Activated gamma-delta T cell (primary cell): Measurements from ENCODE around the gene SOAT1.
A peak's percentile ranks its signal among the peaks of the same experiment; 100 is the strongest.
"Not testable (repeated sequence)": the region's sequence is repeated elsewhere in the genome, so short reads cannot be mapped to it uniquely, and the experiment has no call there.

Source experiments
- DNase-seq: peaks from one replicate; lab custom pipeline; 2025; lab: John Stamatoyannopoulos, UW
- total RNA-seq, 2 donors: gene quantifications; one replicate each; lab custom pipeline; 2026; lab: John Stamatoyannopoulos, UW

The SOAT1 gene
- 61.5 to 81.4 reads per million in 2 donors for total RNA-seq

DNA sequence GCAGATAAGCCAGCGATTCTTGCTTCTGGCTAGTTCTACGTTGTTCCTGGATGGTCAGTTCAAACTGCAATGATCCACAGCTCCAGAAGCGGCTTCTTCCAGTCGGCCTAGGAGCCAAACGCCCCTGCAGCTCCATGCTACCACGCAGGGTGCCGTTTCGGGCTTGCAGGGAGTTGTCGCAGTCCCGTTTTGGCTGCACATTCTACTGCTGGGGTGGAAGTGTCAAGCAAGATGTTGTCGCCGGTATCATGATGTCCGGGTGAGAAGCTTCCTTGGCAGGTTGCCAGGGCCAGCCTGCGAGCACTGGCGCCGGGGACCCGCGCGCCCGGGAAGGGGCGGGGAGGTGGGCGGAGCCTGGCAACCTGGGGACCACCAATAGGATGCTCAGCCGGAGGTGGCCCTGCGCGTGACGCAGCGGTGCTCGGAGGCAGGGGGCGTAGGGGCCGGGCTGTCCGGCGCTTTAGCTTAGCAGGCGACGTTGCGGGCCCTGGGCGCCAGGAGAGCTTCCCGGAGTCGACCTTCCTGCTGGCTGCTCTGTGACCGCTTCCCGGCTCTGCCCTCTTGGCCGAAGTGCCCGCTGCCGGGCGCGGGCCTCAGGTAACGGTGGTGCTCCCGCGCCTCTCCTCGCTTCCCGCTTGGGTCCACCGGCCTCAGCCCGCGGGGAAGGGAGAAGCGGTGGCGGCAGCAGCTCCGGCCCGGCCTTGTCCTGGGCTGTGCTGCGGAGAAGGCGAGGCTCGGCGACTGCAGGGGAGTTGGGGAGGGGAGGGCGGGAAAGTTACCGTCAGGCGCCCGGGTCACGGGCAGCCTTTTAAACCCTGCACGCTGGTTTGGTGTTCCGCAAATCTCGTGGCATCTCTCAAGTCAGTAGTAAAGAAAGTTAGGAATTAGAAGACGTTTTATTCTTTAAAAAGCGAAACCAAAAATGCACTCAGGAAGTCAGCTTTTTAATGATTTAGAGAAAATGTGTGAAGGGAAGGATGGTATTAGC lies at the start of gene SOAT1:
TSS of gene SOAT1 (plus strand) at position 458 of the 988 bp plus-strand sequence. CDS start 8,888 bp downstream, outside the sequence.
- DNase-seq: peak; percentile 89

DNA sequence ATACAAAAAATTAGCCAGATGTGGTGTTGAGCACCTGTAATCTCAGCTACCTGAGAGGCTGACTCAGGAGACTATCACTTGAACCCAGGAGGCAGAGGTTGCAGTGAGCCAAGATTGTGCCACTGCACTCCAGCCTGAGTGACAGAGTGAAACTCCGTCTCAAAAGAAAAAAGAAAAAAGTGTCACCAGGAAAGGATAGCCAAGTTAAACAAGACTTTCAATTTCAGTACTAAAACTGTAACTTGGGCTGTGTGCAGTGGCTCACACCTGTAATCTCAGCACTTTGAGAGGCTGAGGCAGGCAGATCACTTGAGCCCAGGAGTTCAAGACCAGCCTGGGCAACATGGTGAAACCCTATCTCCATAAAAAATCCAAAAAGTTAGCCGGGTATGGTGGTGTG lies 48.2 kb upstream of the SOAT1 start:
- not testable (repeated sequence) for DNase-seq

DNA sequence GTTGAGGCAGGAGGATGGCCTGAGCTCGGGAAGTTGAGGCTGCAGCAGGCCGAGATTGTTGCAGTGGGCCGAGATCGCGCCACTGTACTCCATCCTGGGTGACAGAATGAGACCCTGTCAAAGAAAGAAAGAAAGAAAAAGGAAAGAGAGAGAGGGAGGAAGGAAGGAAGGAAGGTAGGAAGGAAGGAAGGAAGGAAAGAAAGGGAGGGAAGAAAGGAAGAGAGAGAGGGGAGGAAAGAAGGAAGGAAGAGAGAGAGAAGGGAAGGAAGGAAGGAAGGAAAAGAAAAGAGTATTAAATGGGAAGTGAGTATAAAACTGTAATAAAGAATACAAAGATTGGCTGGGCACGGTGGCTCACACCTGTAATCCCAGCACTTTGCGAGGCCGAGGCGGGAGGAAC lies 45.7 kb upstream of the SOAT1 start:
- DNase-seq: no peak

DNA sequence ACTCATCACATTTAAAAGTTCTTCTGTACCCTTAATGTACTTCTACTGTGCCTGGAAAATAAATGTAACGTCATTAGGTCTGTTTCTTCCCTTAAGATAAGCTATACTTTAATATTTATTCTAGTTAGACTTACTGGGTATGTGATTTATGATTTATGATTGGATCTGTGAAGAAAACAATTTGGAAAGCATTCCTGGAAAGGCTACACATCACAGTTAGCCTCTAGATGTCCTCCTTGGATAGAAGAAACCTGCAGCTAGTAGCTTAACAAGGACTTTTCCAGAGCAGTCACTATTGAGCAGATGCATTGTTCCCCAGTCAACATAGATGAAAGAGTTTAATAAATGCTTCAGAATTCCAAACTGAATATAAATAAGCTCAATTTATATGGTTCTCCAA lies 41.9 kb upstream of the SOAT1 start:
- DNase-seq: no peak

DNA sequence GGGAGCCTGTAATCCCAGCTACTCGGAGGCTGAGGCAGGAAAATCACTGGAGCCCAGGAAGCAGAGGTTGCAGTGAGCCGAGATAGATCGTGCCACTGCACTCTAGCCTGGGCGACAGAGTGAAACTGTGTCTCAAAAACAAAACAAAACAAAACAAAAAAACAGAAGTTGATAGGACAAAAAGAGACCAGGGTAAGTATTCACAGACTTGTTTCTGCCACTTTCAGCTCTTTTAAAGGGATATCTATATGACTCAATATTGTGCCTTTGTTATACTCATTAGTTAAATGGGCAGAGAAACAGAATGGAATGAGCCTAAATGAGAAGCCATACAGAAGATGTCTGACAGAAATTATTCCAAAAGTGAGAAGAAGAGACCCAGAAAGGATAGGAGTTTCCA lies 41.0 kb upstream of the SOAT1 start:
- no peak for DNase-seq

DNA sequence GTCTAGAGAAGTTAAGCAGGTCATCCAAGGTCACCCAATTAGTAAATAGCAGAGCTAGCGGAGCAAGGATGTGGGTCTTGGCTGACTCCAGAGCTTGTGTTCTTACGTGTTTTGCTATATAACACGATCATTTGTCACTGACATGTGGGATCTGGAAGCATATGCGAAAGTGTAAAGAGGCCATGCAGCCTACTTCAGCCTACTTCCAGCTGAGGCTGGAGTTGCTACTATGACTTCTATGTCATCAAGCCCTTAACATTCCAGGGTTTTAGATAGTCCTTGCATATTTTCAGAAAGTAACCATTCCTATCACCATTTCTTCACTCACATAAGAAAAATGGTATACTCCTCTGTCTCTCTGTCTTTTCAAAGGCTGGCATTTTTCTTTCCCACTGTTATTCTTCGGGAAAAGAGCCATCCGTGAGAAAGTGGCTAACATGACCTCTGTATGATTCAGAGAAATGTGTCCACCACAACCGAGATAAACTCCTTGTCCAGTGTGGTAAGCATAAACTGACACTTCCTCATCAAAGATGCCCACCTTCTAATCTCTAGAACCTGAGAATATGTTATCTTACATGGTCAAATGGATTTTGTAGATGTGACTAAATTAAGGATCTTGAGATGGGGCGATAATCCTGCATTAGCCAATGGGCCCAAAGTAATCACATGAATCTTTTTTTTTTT lies 40.2 kb upstream of the SOAT1 start:
- DNase-seq: no peak

DNA sequence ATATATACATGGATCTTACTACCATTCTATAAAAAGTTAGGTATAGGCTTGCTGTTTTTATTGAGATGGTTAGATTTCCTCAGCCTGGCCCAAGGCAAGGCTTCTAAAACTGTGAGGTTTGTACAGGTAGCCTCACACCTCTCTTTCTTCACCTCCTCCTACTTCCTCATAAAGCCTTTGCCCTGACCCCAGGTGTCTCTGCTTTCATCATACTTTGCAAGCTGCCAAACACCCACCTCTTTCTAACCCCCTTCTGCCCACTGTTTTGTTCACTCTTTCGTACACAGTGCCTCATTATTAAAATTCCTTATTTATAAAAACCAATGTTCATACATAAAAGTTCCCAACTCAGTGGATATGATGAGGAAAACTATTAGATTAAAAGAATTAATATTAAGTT lies 31.4 kb upstream of the SOAT1 start:
- DNase-seq: no peak

DNA sequence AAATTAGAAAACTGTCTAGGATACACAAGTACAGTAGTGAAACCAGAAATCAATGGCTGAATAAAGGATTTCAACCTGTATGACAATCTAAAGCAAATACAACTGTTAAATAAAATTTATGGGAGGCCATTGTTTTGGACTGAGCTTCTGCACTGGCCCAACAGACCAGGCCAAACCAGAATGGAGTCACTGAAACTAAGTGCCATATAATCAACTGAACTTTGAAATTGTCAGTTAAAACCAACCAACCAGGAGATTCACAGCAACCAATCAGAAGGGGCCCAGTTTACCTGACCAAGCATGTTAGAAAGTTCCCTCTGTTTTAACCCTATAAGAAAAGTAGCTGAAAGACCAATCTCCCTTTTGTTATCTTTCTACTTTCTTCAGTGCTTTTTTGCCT lies 30.5 kb upstream of the SOAT1 start:
- no peak for DNase-seq

DNA sequence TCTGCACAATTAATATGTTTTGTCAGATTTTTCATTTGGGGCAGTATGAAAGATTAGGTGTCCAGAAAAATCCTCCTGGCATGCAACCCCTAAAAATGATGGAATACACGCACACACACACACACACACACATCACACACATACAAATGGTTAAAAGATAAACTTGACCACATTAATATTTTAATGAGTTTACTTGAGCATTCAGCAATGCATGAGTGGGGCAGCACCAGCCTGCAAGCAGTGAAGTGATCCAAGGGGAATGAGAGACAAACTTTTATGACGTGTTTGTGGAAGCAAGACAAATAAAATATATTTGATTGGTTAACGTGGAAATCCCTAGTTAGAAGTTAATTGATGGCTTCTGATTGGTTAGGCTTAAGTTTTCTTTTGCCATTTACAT lies 29.1 kb upstream of the SOAT1 start:
- DNase-seq: no peak

DNA sequence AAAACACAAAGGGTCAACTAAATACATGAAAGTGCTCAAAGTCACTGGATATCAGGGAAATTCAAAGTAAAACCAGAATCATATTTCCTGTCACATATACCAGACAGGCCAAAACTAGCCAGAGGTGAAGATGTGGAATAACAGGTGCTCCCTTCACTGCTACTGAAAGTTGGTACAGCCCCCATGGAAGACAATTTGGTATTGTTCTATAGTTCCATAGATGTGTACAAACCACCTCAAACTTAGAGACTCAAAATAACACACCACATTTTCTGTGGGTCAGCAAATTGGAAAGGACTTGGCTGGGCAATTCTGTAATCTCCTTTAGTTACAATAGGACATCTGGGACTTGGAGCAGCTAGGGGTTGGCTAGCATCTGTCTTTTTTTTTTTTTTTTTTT lies 24.5 kb upstream of the SOAT1 start:
- DNase-seq: no peak

DNA sequence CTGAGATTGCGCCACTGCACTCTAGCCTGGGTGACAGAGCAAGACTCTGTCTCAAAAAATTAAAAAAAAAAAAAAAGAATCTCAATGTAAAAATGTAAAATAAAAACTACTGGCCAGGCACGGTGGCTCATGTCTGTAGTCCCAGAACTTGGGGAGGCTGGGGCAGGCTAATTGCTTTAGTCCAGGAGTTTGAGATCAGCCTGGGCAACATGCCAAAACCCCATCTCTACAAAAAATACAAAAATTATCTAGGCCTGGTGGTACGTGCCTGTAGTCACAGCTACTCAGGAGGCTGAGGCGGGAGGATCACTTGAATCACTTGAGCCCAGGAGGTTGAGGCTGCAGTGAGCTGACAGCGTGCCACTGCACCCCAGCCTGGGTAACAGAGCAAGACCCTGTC lies 19.2 kb upstream of the SOAT1 start:
- not testable (repeated sequence) for DNase-seq

DNA sequence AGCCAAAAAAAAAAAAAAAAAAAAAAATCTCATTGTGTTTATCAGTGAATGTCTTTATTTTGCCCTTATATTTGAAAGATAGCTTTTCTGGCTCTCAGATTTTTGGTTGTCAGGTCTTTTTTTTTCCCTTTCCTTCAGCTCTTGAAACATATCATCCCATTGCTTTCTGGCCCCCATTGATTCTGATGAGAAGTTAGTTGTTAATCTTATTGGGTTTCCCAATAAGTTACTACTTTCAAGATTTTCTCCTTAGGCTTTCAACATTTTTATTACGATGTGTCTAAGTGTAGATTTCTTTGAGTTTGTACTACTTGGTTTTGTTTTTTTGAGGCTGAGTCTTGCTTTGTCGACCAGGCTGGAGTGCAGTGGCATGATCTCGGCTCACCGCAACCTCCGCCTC lies 14.7 kb upstream of the SOAT1 start:
- DNase-seq: no peak

DNA sequence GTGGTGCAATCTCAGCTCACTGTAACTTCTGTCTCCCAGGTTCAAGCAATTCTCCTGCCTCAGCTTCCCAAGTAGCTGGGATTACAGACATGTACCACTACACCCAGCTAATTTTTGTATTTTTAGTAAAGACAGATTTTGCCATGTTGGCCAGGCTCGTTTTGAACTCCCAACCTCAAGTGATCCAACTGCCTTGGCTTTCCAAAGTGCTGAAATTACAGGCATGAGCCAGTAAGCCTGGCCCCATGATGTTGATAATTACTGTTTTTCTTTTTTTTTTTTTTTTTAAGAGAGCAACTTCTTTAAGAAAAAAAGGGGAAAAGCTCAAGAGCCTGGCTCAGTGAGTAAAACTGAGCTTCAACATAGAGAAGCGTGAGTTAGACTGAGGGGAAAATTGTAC lies 9.6 kb upstream of the SOAT1 start:
- DNase-seq: no peak

DNA sequence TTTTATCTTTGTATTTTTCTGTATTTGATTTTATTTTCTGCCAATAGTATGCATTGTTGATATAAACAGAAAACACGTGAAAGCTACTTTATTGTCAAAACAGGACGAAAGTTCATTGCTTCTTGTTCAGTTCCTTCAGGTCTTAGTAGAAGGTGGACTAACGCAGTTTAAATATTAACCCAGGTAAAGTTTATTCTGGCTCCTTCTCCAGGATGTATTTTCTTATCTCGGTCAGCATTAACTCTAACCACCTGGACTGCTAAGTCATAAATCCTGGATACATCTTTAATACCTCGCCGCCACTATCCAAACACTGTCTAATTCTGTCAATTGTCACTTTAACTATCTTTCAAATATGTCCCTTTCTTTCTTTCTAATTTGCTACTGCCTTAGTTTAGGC lies 5.7 kb upstream of the SOAT1 start:
- no peak for DNase-seq

DNA sequence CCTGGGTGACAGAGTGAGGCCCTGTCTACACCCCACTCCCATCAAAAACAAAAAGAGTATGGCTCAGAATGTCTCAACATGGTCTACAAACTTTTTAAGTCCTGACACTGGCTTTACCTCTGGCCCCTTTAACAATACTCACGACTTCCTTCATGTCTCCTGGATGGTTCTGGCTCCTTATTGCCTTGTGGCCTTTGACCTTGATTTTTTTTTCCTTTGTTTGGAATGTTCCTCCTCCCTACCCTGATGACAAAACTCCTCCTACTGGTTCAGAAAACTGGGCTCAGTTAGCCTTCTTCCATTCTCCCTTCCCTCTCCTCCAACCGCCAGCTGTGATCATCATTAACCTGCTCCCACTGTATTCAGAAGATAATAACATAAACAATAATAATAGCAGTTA lies 4.6 kb upstream of the SOAT1 start:
- no peak for DNase-seq

DNA sequence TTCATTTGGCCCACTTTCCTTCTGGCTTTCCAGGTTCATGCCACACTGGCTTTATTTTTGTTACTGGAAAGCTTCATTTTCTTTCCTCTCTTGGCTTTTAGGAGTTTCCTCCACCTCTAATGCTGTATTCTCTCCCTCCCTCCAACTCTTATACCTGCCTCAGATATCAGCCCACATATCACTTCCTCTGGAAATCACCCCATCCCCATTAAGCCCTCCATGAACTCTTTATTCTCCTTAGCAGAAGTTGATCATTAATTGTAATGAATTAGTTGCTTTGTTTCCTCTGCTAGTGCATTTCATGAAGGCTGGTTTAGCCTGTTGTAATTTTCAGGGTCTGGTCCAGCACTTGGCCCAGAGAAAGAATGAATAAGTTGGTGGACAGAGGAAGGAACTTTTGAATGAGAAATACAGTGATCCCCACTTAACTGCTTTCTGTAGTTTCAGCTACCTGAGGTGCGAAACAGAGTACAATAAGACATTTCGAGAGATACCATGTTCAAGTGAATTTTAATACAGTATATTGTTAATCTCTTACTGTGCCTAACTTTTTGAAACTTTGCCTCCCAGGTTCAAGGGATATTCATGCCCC lies 1.7 kb downstream of the SOAT1 start:
- no peak for DNase-seq

DNA sequence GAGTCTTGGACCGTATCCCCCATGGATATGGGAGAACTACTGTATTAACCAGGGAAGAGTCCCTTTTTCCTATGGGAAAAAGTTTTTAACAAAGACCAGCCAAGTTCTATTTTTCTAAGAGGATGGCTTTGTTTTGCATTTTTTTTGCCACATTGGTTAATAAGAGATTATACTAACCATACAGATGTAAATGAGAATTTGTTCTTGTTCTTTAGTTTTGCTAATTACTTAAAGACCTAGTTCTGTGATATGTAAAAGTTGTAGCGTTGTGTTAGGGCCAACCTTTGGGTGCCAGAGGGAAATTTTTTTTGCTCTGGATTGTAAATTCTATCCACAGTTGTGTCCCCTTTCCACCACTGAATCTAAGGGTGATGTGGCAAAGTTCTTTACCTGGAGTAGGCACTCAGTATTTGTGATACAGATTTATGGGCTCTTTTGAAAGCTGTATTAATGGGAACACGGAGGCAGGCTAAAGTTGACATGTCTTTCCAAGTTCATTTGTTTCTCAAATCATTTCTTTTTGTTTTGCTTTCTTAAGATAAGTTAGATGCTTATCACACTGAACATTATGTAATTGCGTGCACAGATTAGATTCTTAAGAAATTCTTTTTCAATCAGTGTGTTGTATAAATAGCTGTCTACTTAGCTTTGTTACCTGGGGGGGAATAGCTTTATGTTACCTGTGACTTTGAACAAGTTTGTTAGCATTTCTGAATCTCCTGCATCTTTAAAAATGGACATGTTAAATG lies 2.9 kb downstream of the SOAT1 start:
- DNase-seq: no peak

DNA sequence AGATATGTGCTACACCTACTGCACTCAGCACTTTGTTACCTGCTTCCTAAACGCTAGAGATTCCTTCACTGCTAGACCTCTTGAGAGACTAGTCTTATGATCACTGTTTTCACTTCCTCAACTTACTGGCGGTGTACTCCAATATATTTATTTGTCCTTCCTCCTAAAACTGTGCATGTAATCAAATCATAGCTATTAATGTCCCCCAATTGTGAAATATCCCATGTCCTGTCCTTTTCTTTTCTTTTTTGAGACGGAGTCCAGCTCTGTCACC lies 3.4 kb downstream of the SOAT1 start:
- DNase-seq: no peak

DNA sequence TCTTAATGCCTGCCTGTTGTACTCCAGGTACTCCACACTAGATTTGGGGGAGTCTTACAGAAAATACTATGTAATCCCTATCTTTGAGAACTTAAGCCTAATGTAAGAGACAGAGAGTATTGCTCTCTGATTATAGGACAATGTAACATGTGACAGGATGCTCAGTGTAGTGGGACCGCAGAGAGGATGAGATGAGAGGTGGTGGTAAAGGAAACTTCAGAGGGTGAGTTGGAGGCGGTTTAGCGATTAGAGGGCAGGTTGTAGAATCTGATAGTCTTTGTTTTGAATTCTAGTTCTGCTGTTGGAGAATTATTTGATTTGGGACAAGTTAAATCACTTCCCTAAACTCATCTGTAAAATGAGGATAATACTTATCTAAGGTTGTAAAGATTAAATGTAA lies 5.4 kb downstream of the SOAT1 start:
- no peak for DNase-seq

DNA sequence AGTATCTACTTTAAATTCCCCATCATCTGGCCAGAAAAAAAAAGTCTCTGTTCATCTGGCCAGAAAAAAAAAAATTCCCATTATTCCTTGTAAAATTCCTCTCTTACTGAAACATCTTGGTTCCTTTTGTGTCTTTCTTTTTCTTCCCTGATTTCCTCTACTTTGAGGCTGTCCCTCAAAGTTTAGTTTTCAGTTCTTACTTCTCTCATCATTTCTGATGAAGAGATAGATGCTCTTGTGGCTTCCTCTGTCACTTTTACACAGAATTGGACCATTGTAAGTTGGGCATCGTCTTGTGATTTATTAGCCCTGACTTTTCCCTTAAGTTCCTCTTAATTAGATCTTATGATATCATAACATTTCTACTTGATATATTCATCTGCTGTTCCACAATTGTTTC lies 6.5 kb downstream of the SOAT1 start:
- DNase-seq: no peak

DNA sequence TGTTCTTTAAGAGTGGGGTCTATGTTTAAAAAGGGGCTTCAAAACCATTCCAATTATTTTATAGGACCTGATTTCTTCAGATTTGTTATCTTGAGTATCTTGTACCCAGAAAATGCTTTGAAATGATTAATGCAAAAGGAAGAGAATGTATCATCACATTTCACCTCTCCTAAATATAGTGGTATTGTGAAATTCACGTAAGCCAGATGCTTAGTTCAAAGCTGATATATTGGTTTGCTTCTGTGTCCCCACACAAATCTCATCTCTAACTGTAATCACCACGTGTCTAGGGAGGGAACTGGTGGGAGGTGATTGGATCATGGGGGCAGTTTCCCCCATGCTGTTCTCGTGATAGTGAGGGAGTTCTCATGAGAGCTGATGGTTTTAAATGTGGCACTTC lies 8.5 kb downstream of the SOAT1 start:
- DNase-seq: no peak

DNA sequence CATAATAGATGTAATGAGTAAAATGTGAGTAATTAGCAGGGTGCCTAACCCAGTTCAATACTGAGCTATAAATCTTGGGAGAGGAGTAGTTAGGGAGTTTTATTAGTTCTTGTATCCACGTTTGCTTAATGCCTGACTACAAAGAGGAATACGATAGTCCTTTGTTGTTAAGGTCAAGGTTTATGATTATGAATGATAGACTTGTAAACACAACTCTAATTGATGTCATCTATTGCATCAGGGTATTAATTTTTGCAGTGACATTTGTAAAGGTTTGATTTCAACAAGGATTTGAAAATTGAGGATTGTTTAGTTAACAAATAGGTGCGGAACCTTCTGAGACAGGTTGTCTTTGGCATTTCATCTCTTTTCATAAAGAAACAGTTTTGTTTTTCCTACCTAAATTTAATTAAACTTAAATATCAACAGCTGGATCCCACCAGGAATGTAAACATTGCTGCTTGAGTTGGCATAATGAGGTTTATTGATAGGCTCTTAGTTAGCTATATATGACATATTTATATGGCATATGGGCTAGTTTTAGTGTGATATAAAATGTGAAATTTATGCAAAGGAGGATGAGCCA lies 9.7 kb downstream of the SOAT1 start:
- DNase-seq: no peak
